ENCODE data around the gene EIF4A2. TPM values are rescaled to one million over a fixed set of nuclear protein-coding genes. Genes with fewer than 3 reads are reported as not detected.

EIF4A2 gene
- total RNA-seq: 100 to 1,000 TPM; 477 to 501 TPM

DNA sequence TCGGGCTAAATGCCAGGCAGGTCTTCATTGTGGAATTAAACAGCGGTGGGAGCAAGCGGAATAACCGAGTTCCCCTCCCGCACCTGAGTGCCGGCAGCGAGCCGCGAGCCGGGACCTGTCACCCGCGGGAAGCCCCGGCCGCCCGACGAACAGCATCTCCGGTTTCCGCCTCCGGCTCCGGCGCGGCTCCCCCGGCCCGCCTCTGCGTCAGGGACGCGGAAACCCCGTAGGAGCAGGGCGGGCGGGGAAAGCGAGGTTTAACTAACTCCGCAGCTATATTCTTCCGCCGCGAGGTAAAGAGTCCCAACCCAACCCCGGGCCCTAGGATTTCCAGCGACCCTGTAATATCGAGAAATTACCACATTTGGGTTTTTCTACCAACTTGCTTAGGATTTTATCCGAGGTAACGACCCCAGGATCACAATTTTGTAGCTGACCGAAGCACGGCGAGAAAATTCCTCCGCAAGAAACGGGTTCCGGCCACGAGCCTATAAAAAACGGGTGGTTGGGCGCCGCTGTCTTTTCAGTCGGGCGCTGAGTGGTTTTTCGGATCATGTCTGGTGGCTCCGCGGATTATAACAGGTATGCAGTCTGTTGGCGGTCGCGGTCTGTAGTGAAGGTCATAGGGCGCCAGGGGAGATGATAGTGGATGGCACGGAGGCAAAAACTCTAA is at the start of gene EIF4A2:
EIF4A2 (plus strand) TSS at position 520 of the 673 bp plus-strand sequence; CDS start at position 554, 34 bp downstream.
- POLR2A ChIA-PET: interaction anchor here (0.6 to 4.6 kb wide), 16 partner anchors 9 to 959 kb away, joined by 3 to 75 read pairs (median 6); partner anchors contain the start of genes DNAJB11, RFC4 and TRA2B

DNA sequence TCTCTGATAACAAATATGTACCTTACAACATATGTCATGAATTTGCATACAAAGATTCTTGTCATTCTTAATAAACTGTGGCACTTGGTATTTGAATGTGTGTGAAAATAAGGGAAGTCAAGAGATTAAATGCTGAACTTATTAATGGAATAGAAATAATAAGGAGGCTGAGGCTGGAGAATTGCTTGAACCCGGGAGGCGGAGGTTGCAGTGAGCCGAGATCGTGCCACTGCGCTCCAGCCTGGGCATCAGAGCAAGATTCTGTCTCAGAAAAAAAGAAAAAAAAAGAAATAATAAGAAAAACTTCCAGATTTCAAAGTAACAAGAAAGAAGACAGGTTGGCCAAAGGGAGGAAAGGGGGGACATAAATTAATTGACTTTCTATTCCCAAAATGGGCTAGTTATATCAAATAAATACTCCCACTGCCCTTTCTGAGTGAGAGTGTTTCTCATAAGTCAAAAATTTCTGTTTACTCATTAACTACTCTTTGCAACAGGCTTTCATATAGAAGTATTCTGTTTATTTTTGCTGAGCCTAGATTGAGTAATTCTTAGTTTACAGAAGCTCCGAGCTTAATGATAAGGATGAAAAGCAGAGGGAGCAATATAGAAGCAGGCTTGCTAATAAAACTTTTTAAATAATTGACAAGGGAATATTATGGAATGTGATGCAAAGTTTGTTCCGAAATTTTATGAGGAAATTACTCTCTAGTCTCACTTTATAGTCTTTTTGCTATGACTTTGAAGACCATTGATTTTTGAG is 40.6 kb upstream of the EIF4A2 start:
- POLR2A ChIA-PET: no interaction called here
- CTCF ChIA-PET: no interaction called here

More for the DNA sequence above, at the start of gene EIF4A2:
- CTCF ChIA-PET: interaction anchor here (0.8 to 2.2 kb wide), 5 partner anchors 11 to 847 kb away, joined by 3 to 8 read pairs (median 4); partner anchors contain the start of gene TBCCD1

DNA sequence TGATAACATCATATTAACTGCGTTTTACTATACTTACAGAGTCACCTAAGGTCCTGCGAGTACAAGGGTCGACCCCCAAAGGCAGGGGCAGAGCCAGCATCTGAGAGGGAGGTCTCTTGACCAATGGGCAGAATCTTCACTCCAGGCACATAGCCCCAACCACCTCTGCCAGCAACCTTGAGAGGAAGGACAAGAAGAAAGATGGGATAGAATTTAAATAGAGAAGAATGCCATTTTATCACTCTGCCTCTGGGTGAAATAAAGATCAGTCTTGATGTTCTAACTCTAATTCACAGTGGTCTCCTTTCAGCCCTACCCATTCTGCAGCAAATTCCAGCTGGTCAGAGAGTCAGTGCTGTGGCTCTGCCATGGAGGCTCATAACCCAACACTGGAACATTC is 39.7 kb upstream of the EIF4A2 start:
- ChIA-PET CTCF (no interaction called here), POLR2A (no interaction called here)

GRCh38 chr3:186746008-186746407 is 37.4 kb upstream of the EIF4A2 start:
- POLR2A ChIA-PET: no interaction called here
- CTCF ChIA-PET: no interaction called here

- ChIA-PET CTCF (interaction anchor here (1.0 kb wide), 1 partner anchor 19 kb away, joined by 3 read pairs; no protein-coding TSS in a partner anchor), POLR2A (no interaction called here)
Observed at GRCh38 chr3:186750316-186750715, 33.1 kb upstream of the EIF4A2 start.

DNA sequence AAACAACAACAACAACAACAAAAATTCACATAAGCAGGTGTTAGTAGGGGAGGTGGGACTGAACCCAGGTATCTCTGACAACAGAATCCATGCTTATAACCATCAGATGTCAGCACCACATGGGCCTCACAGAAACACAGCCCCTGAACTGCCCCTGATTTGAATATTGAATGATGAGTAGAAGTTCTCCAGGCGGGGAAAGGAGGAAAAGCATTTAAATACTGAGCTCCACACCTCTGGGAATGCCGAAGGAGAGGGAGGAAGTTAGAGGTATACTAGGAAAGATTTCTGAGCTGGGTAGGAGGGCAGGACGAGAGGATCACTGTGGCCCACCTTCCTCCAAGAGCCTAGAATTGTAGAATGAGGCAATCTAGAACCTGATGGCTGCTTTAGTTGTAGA is 31.9 kb upstream of the EIF4A2 start:
- ChIA-PET POLR2A (interaction anchor here (0.7 kb wide), 1 partner anchor 24 kb away, joined by 3 read pairs; no protein-coding TSS in a partner anchor), CTCF (interaction anchor here (1.0 kb wide), 1 partner anchor 18 kb away, joined by 3 read pairs; no protein-coding TSS in a partner anchor)

GRCh38 chr3:186754006-186754405 is 29.4 kb upstream of the EIF4A2 start:
- ChIA-PET POLR2A (interaction anchor here (0.6 to 0.7 kb wide), 3 partner anchors 19 to 1922 kb away, joined by 4 to 5 read pairs (median 4); no protein-coding TSS in a partner anchor), CTCF (no interaction called here)

DNA sequence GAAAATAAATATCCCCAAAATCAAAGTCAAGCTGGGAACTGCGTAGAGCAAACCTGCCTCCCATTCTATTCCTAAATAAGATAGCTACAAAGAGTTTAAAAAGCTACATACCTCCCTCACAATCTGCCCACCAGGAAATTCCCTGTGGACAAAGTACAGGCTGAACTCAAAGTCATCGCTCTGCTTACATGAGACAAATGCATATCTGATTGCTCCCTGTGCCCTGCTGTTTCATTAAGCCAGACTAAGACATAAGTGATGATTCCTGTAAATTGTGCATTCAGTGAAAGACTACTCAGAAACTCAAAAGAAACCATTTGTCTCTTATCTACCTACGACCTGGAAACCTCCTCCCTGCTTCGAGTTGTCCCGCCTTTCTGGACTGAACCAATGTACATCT is 28.5 kb upstream of the EIF4A2 start:
- POLR2A ChIA-PET: no interaction called here

DNA sequence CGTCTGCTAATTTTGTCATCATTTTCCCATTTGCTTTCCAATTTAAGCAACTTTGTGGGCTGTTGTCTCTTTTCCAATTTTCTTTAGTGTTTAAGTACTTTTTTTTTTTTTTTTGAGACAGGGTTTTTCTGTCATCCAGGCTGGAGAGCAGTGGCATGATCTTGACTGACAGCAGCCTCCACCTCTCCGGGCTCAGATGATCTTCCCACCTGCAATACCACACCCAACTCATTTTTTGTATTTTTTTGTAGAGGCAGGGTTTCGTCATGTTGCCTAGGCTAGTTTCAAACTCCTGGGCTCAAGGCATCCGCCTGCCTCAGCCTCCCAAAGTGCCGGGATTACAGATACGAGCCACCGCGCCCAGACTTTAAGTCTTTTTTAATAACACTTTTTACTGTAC is 26.2 kb upstream of the EIF4A2 start:
- CTCF ChIA-PET: interaction anchor here (0.7 kb wide), 1 partner anchor 64 kb away, joined by 4 read pairs; no protein-coding TSS in a partner anchor

More for the DNA sequence above, 28.5 kb upstream of the EIF4A2 start:
- CTCF ChIA-PET: no interaction called here

DNA sequence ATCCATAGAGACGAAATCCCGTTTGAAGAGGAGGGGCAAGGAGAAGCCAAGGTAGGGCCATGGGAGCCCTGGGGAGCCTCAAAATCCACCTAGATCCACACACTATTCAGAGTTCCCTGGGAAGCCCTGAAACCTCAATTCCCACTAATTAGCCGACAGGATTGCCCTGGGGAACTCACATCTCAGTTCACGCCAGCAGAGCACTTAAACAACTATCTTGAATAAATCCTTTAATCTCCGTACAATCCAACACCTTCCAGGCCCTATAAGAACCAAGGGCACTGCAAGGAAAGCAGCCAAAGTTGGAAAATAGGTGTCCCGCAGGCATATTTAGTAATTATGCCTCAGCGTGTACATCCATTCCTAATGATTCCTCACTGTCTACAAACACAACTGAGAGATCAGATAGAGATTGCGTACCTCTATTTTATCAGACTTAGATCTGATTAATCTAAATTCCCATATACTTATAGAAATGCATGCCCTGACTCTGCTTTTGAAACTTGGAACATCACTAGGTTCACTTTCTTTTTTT is 25.6 kb upstream of the EIF4A2 start:
- CTCF ChIA-PET: no interaction called here
- POLR2A ChIA-PET: no interaction called here

More for the DNA sequence above, 26.2 kb upstream of the EIF4A2 start:
- POLR2A ChIA-PET: interaction anchor here (0.6 kb wide), 1 partner anchor 52 kb away, joined by 3 read pairs; no protein-coding TSS in a partner anchor

DNA sequence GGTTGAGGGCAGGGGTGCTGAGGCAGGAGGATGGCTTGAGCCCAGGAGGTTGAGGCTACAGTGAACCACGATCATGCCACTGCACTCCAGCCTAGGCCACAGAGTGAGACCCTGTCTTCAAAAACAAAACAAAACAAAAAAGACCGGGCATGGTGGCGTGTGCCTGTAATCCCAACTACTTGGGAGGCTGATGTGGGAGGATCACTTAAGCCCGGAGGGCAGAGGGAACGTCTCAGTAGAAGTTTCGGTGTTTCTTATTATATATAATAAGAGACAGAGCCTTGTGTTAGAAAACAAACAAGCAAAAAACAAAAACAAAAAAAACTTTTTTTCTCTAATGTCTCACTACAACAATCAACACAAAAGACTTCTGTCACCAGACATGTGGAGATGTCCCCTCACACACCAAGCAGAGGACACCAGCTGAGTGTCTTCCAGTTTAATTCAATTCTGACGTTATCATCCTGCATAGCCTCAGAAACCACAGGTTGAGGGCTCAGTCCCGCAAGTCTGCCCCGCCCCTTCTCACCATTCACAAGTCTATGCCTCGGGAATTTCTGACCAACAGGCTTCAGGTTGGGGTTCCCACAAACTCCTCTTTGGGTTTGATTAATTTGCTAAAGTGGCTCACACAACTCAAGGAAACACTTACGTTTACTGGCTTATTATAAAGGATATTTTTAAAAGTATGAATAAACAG is 24.0 kb upstream of the EIF4A2 start:
- ChIA-PET POLR2A (no interaction called here), CTCF (no interaction called here)

- ChIA-PET CTCF (no interaction called here), POLR2A (no interaction called here)
Observed at GRCh38 chr3:186760141-186760833, 23.1 kb upstream of the EIF4A2 start.

- POLR2A ChIA-PET: interaction anchor here (0.7 kb wide), 2 partner anchors 12 to 191 kb away, joined by 3 read pairs; partner anchors contain the start of gene DNAJB11
- CTCF ChIA-PET: no interaction called here
Observed at GRCh38 chr3:186760897-186761447, 22.4 kb upstream of the EIF4A2 start.

DNA sequence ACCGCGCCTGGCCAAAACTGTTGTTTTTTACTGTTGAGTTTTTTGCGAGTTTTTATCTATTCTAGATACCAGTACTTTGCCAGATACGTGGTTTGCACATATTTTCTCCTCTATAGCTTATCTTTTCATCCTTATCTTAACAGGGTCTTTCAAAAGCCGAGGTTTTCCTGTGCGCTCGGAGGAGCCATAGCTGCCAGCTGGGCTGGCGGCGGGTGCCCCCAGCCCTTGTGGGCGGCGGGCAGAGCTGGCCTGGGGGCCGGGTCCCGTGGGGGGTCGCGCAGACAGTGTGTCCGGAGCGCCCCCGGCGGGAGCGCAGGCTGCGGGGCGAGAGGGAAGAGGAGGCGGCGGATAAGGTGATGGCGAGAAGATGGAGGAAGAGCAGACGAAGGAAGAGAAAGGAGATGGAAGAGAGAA is 11.1 kb upstream of the EIF4A2 start:
- ChIA-PET CTCF (interaction anchor here (1.3 to 2.0 kb wide), 5 partner anchors 8 to 55 kb away, joined by 3 to 8 read pairs (median 4); partner anchors contain the start of gene EIF4A2), POLR2A (interaction anchor here (0.6 to 3.9 kb wide), 6 partner anchors 12 to 834 kb away, joined by 3 to 75 read pairs (median 4); partner anchors contain the start of genes DNAJB11, EIF4A2 and TRA2B)

DNA sequence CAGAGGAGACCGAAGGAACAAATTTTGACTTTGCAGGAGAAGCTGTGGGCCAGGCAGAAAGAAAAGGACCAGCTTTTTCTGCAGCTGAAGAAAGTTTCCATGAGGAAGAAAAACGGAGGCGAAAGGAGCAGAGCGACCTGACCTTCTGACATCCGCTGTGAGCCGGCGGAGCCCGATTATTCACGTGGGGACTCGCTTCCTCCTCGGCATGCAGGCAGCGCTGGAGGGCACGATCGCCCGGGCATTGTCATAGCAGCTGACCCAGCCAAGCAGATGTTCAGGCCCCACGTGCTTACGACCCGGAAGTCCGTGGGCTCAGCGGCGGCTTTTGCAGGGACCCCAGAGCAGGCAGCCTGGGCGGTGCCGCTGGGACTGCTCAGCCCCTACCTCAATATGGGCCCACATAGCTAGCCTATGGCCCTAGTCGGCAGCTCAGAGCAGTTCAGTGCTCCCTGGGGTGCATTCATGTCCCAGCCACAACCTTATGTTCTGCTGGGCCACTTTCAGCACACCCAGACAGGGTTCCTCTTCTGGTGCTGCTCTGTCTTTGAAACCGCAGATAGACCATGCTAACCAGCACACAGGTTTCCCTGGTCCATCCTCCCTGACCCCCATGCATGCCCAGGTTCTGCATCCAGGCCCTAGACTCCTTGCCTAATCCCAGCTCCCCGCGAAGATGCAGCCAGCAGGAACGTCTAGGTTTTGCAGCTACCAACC is 10.5 kb upstream of the EIF4A2 start:
- ChIA-PET CTCF (interaction anchor here (1.3 to 2.0 kb wide), 6 partner anchors 8 to 156 kb away, joined by 3 to 8 read pairs (median 4); partner anchors contain the start of gene EIF4A2), POLR2A (interaction anchor here (0.6 to 3.9 kb wide), 8 partner anchors 11 to 835 kb away, joined by 3 to 75 read pairs (median 4); partner anchors contain the start of genes DNAJB11, EIF4A2 and TRA2B)

- CTCF ChIA-PET: no interaction called here
Observed at GRCh38 chr3:186775999-186776398, 7.4 kb upstream of the EIF4A2 start.

GRCh38 chr3:186779204-186779603 is 4.2 kb upstream of the EIF4A2 start:
- POLR2A ChIA-PET: no interaction called here
- CTCF ChIA-PET: no interaction called here

More at GRCh38 chr3:186775999-186776398, 7.4 kb upstream of the EIF4A2 start:
- POLR2A ChIA-PET: no interaction called here
